K562 (cell line): ENCODE measurements around the gene RBM4B. TPM values are rescaled to one million over a fixed set of nuclear protein-coding genes. Genes with fewer than 3 reads are reported as not detected.
A peak's percentile ranks its signal among the peaks of the same experiment; 100 is the strongest.

Experiments used
- ATAC-seq: fragments of 200-7000 bp; cut with Tn5 transposase; 3 replicates; pipeline ENCODE4 v1.9.1; 2020; ENCODE audit warnings: moderate library complexity
- BruUV-seq: library from RNA; stranded (reverse); fragments of 400-500 nt; replicated peaks from 2 replicates; lab custom pipeline; 2021; lab: Mats Ljungman, UMichigan
- CTCF ChIA-PET: fragments of 300-600 bp; formaldehyde crosslinking; extraction: SDS; loops from one replicate; lab custom pipeline; 2021; ENCODE audit warnings: low intra/inter-chr PET ratio; lab: Yijun Ruan, JAX
- POLR2A ChIA-PET: fragments of 300-600, 350-650 bp; sonication (Branson Sonifier 250); formaldehyde crosslinking; extraction: SDS; loops from one replicate; lab custom pipeline; 2021; ENCODE audit warnings: antibody characterized with exemption, inconsistent platforms; lab: Yijun Ruan, JAX
- DNase-seq, 4 experiments: peaks; one replicate each; pipeline versions ENCODE4 v3.0.0 to v3.0.0-alpha.2; 2011 to 2018; ENCODE audit warnings: low spot score in 3 of 4, mixed read lengths in 3 of 4; ENCODE audit errors: extremely low read depth in 1 of 4
- FAIRE-seq: peaks from 2 replicates; lab custom pipeline; 2011; peaks lifted over from hg19 to GRCh38; lab: Jason Lieb, UNC
- H2AFZ ChIP-seq: 2 replicates; pipeline ENCODE4 v1.6.0; 2011; ENCODE audit warnings: low read depth, low read length, control low read depth, inconsistent platforms
- H3K27ac ChIP-seq: fragments of 200-600 bp; 3 replicates; pipeline ENCODE4 v1.8.0; 2011; ENCODE audit warnings: low read depth, mild to moderate bottlenecking, control low read depth, inconsistent platforms, low read length, moderate library complexity, mixed read lengths; ENCODE audit errors: extremely low read depth
- H3K27me3 ChIP-seq, 2 experiments: fragments of 300-600 bp in 1 of 2; 2 replicates in 1 of 2; 3 replicates in 1 of 2; pipeline versions ENCODE4 v1.6.0 to v1.8.0; 2011; ENCODE audit warnings: inconsistent platforms in 2 of 2, low read length in 2 of 2, mild to moderate bottlenecking in 1 of 2, mixed read lengths in 1 of 2, moderate library complexity in 1 of 2; ENCODE audit not compliant: control insufficient read depth in 2 of 2, insufficient read depth in 2 of 2
- H3K36me3 ChIP-seq: fragments of 300-600 bp; 3 replicates; pipeline ENCODE4 v1.8.0; 2011; ENCODE audit warnings: mild to moderate bottlenecking, low read length, inconsistent platforms; ENCODE audit not compliant: control insufficient read depth, insufficient read depth
- H3K4me1 ChIP-seq, 2 experiments: fragments of 200-600 bp in 1 of 2; replicated peaks in 1 of 2; 2 replicates in 1 of 2; 3 replicates in 1 of 2; pipeline versions ENCODE4 v1.5.1 to v1.8.0; 2011; ENCODE audit warnings: inconsistent platforms in 2 of 2, low read length in 2 of 2, mild to moderate bottlenecking in 1 of 2, mixed read lengths in 1 of 2, moderate library complexity in 1 of 2; ENCODE audit not compliant: control insufficient read depth in 2 of 2, insufficient read depth in 2 of 2
- H3K4me2 ChIP-seq: 2 replicates; pipeline ENCODE4 v1.6.1; 2011; ENCODE audit warnings: low read length, control low read depth, inconsistent platforms, mixed read lengths; ENCODE audit not compliant: insufficient read depth
- H3K4me3 ChIP-seq: fragments of 200-600 bp; sonication (generic), shearing (Covaris generic); 2 replicates; pipeline ENCODE4 v1.5.1; 2016; ENCODE audit warnings: control low read depth, inconsistent platforms
- H3K79me2 ChIP-seq: fragments of 200-600 bp; 3 replicates; pipeline ENCODE4 v1.8.0; 2011; ENCODE audit warnings: low read length, inconsistent platforms; ENCODE audit not compliant: control insufficient read depth, insufficient read depth
- H3K9ac ChIP-seq, 2 experiments: 2 replicates each; pipeline versions ENCODE4 v1.6.0 to v1.6.1; 2011; ENCODE audit warnings: low read depth in 2 of 2, low read length in 2 of 2, control low read depth in 1 of 2, inconsistent platforms in 1 of 2, mild to moderate bottlenecking in 1 of 2, mixed read lengths in 1 of 2; ENCODE audit not compliant: insufficient read depth in 1 of 2
- H3K9me1 ChIP-seq: one replicate; pipeline ENCODE4 v1.6.0; 2011; ENCODE audit warnings: inconsistent platforms, mild to moderate bottlenecking, low read length, moderate library complexity; ENCODE audit not compliant: control insufficient read depth, insufficient read depth
- H3K9me3 ChIP-seq: replicated peaks from 2 replicates; pipeline ENCODE4 v1.5.1; 2011; ENCODE audit warnings: low read depth, low read length, inconsistent platforms; ENCODE audit not compliant: control insufficient read depth, insufficient read depth
- H4K20me1 ChIP-seq: replicated peaks from 2 replicates; pipeline ENCODE4 v1.6.1; 2011; ENCODE audit warnings: low read length, inconsistent platforms, mixed read lengths; ENCODE audit not compliant: control insufficient read depth, insufficient read depth
- ARID1B ChIP-seq: fragments of 450-650 bp; IDR thresholded peaks from 2 replicates; pipeline ENCODE4 v1.6.1; 2016; ENCODE audit warnings: antibody characterized with exemption, mild to moderate bottlenecking, inconsistent platforms
- ARID2 ChIP-seq: fragments of 450-650 bp; IDR thresholded peaks from 2 replicates; pipeline ENCODE4 v1.6.1; 2017; ENCODE audit warnings: antibody characterized with exemption, mild to moderate bottlenecking
- BRF2 ChIP-seq: IDR thresholded peaks from 3 replicates; pipeline ENCODE4 v1.6.1; 2011; ENCODE audit warnings: borderline replicate concordance, mild to moderate bottlenecking; ENCODE audit not compliant: insufficient read length, insufficient read depth
- EHMT2 ChIP-seq: fragments of 450-650 bp; IDR thresholded peaks from 2 replicates; pipeline ENCODE4 v1.6.1; 2018; ENCODE audit warnings: antibody characterized with exemption
- FOXJ3 ChIP-seq: sonication (generic); formaldehyde crosslinking; IDR thresholded peaks from 2 replicates; pipeline ENCODE4 v1.4.0; 2020; ENCODE audit warnings: mild to moderate bottlenecking, missing genetic modification reagents
- GABPA ChIP-seq: fragments of 200-800 bp; sonication (Bioruptor generic); conservative IDR thresholded peaks from 2 replicates; pipeline ENCODE4 v1.6.1; 2016; ENCODE audit warnings: low read depth, missing genetic modification characterization, missing compliant biosample characterization
- KLF10 ChIP-seq: fragments of 250-450 bp; sonication (Bioruptor Pico); IDR thresholded peaks from 2 replicates; pipeline ENCODE4 v1.6.1; 2021; ENCODE audit warnings: matching md5 sums
- MXI1 ChIP-seq: IDR thresholded peaks from 2 replicates; pipeline ENCODE4 v1.6.1; 2011; ENCODE audit warnings: low read depth, mild to moderate bottlenecking, improper control_type of control experiment, low read length
- NFE2L1 ChIP-seq: fragments of 450-650 bp; IDR thresholded peaks from 2 replicates; pipeline ENCODE4 v1.6.1; 2016; ENCODE audit warnings: missing genetic modification characterization, low read depth, mild to moderate bottlenecking, missing compliant biosample characterization, moderate library complexity, borderline replicate concordance
- NFIC ChIP-seq: fragments of 450-650 bp; IDR thresholded peaks from 2 replicates; pipeline ENCODE4 v1.6.1; 2017; ENCODE audit warnings: mild to moderate bottlenecking, inconsistent platforms
- NR2C1 ChIP-seq, 2 experiments: fragments of 450-650 bp; IDR thresholded peaks; 2 replicates each; pipeline ENCODE4 v1.6.1; 2017; ENCODE audit warnings: mild to moderate bottlenecking in 2 of 2, antibody characterized with exemption in 1 of 2, inconsistent platforms in 1 of 2, missing compliant biosample characterization in 1 of 2, missing genetic modification characterization in 1 of 2
- NRF1 ChIP-seq, 2 experiments: fragments of 450-650 bp; IDR thresholded peaks in 1 of 2; conservative IDR thresholded peaks in 1 of 2; 2 replicates each; pipeline ENCODE4 v1.6.1; 2014; ENCODE audit warnings: mild to moderate bottlenecking in 2 of 2
- PATZ1 ChIP-seq: fragments of 250-450 bp; sonication (Bioruptor Pico); IDR thresholded peaks from 2 replicates; pipeline ENCODE4 v1.5.0; 2020; ENCODE audit warnings: mild to moderate bottlenecking, borderline replicate concordance
- SMARCC2 ChIP-seq: fragments of 450-650 bp; IDR thresholded peaks from 2 replicates; pipeline ENCODE4 v1.6.1; 2017; ENCODE audit warnings: antibody characterized with exemption, moderate library complexity, mild to moderate bottlenecking, low read depth
- ZBTB9 ChIP-seq: fragments of 450-650 bp; formaldehyde crosslinking; IDR thresholded peaks from 2 replicates; pipeline ENCODE4 v1.4.0; 2020; ENCODE audit warnings: mild to moderate bottlenecking, moderate library complexity
- ZNF347 ChIP-seq: fragments of 450-650 bp; formaldehyde crosslinking; IDR thresholded peaks from 2 replicates; pipeline ENCODE4 v1.4.0; 2020; ENCODE audit warnings: low read depth, mild to moderate bottlenecking, moderate library complexity
- ZNF76 ChIP-seq: fragments of 250-450 bp; sonication (Bioruptor Pico); IDR thresholded peaks from 2 replicates; pipeline ENCODE4 v1.4.0; 2020; ENCODE audit warnings: mild to moderate bottlenecking, moderate library complexity, borderline replicate concordance
- ZSCAN29 ChIP-seq: fragments of 450-650 bp; IDR thresholded peaks from 2 replicates; pipeline ENCODE4 v1.6.1; 2017
- WGBS: fragments of 100-300 bp; shearing (Covaris generic); methylation state at CpG from one replicate; pipeline ENCODE4 v1.1.6; 2016; ENCODE audit warnings: low coverage, mixed read lengths; ENCODE audit not compliant: insufficient coverage; ENCODE audit errors: missing lambda C conversion rate; 5-methylcytosine and 5-hydroxymethylcytosine counted together
- in situ Hi-C: fragments of 300-500 bp; cut with MboI; formaldehyde crosslinking; loops from 4 replicates; pipeline ENCODE4 v1.15.0; 2018; ENCODE audit warnings: inconsistent platforms, mixed read lengths
- intact Hi-C: fragments of 100-400 bp; cut with micrococcal nuclease; formaldehyde crosslinking; loops from 2 replicates; pipeline ENCODE4 v1.14.2; 2022
- polyA plus RNA-seq, 8 experiments: library from polyadenylated mRNA; depleted of rRNA in 4 of 8; stranded (reverse) in 5 of 8; unstranded in 3 of 8; fragments of >200 nt; fragmentation: Nextera tagmentation in 2 of 8; fragmentation: Illumina TruSeq in 1 of 8; extraction: Ambion mirVana in 2 of 8; extraction: Trizol in 1 of 8; gene quantifications; 2 replicates each; pipeline versions ENCODE4 v1.2.1 to v1.2.3, GENCODE V29; 2011 to 2014; ENCODE audit warnings: inconsistent platforms in 1 of 8, missing spikeins in 1 of 8
- total RNA-seq, 7 experiments: library from RNA; depleted of rRNA in 6 of 7; stranded (reverse); fragments of >200 nt in 6 of 7; fragmentation: Illumina TruSeq in 2 of 7; extraction: Trizol in 2 of 7; gene quantifications; 2 replicates each; pipeline versions ENCODE4 v1.2.1 to v1.2.3, GENCODE V29; 2011 to 2021; ENCODE audit warnings: low replicate concordance in 1 of 7

RBM4B gene
- total and polyA plus RNA-seq, 9 of the 15 experiments (the other 6 are each of a cell fraction or from before 2014, with no cell fraction given), result 14.6 to 39.9 (median 23.3) TPM

- 76% methylated on average over 12 of the region's 12 CpGs for WGBS
- H3K4me3 ChIP-seq, result no peak overlapping the region
- no TSS peak for BruUV-seq
- POLR2A ChIA-PET, result interaction anchor here (0.5 to 3.2 kb wide), 5 partner anchors 12 to 290 kb away, joined by 3 to 15 read pairs (median 3); partner anchors contain the start of gene SPTBN2
- FAIRE-seq (no peak), ATAC-seq (no peak), DNase-seq (no peak)
- H4K20me1 ChIP-seq, result no peaks in the 10 kb centered on the region
- H3K79me2 ChIP-seq, result no peaks in the 10 kb centered on the region
- CTCF ChIA-PET, result no interaction called here
- H3K9me1 ChIP-seq, result no peaks in the 10 kb centered on the region
- in situ Hi-C loops, result no loop called here
- intact Hi-C loops, result no loop called here
- peak overlapping the region in 1 of 2 experiments; percentile 15; a peak in 1 of 4 replicates for H3K9ac ChIP-seq
- H3K4me1 ChIP-seq, result peaks cover 0 to 16% of the 10 kb centered on the region in 2 experiments; a peak in 3 of 5 replicates
- no peak overlapping the region for H3K27ac ChIP-seq
- H2AFZ ChIP-seq, result no peak overlapping the region
- H3K4me2 ChIP-seq, result no peak overlapping the region
- TF ChIP-seq KLF10 (CRISPR knock-in tag) (no peak), ZNF347 (CRISPR knock-in tag) (no peak), MXI1 (no peak), ZSCAN29 (no peak), EHMT2 (no peak), NR2C1 (IDR thresholded peaks at IDR 0.05) (no peak), NR2C1 (tag; IDR thresholded peaks at IDR 0.05) (no peak), ARID1B (no peak), FOXJ3 (CRISPR knock-in tag) (no peak), SMARCC2 (no peak), NFE2L1 (tag) (no peak), GABPA (tag) (no peak), PATZ1 (CRISPR knock-in tag) (no peak), NRF1 (conservative IDR thresholded peaks at IDR 0.05 in 1 of 2, IDR thresholded peaks at IDR 0.05 in 1 of 2) (no peak), NFIC (no peak), BRF2 (no peak), ZBTB9 (CRISPR knock-in tag) (no peak), ZNF76 (no peak), ARID2 (no peak)
- H3K27me3 ChIP-seq, result no peaks in the 10 kb centered on the region
- peaks cover 64% of the 10 kb centered on the region; the same call in 2 of the 3 replicates for H3K36me3 ChIP-seq
- no peaks in the 10 kb centered on the region for H3K9me3 ChIP-seq
Measured at GRCh38 chr11:66713746-66714480, 36.2 kb upstream of the RBM4B start.
